Natural killer cell (primary cell): Measurements from ENCODE around the gene WDR93. TPM values are rescaled to one million over a fixed set of nuclear protein-coding genes. Genes with fewer than 3 reads are reported as not detected.

Experiments
- ATAC-seq, 3 donors: fragments of 150-1000 bp in 2 of 3; fragments of 200-7000 bp in 1 of 3; cut with Tn5 transposase; 1 replicate in 1 of 3; 2 replicates in 2 of 3; pipeline ENCODE4 v1.10.0; 2021; ENCODE audit warnings: mild to moderate bottlenecking in 2 of 3, moderate library complexity in 2 of 3
- DNase-seq, 2 donors: peaks; one replicate each; pipeline versions ENCODE4 v3.0.0 to v3.0.0-alpha.2; 2013 to 2021; ENCODE audit warnings: mixed read lengths in 1 of 2
- H3K27ac ChIP-seq: one replicate; pipeline ENCODE4 v1.5.1; 2013; ENCODE audit warnings: mild to moderate bottlenecking, low read length
- H3K27me3 ChIP-seq: one replicate; pipeline ENCODE4 v1.6.1; 2013; ENCODE audit warnings: low read length; ENCODE audit not compliant: control insufficient read depth, insufficient read depth
- H3K36me3 ChIP-seq: one replicate; pipeline ENCODE4 v1.6.1; 2013; ENCODE audit warnings: low read length; ENCODE audit not compliant: control insufficient read depth, insufficient read depth
- H3K4me1 ChIP-seq: one replicate; pipeline ENCODE4 v1.6.1; 2013; ENCODE audit warnings: low read length; ENCODE audit not compliant: control insufficient read depth, insufficient read depth
- H3K4me3 ChIP-seq: one replicate; pipeline ENCODE4 v1.5.1; 2013; ENCODE audit warnings: low read length
- H3K9me3 ChIP-seq: one replicate; pipeline ENCODE4 v1.6.1; 2013; ENCODE audit warnings: low read length; ENCODE audit not compliant: control insufficient read depth, insufficient read depth
- H3K27ac Mint-ChIP-seq, 2 donors: one replicate each; pipeline ENCODE4 v1.8.0; 2022; ENCODE audit warnings: mild to moderate bottlenecking in 2 of 2, mixed read lengths in 2 of 2, moderate library complexity in 1 of 2
- H3K27me3 Mint-ChIP-seq, 2 donors: one replicate each; pipeline ENCODE4 v1.8.0; 2022; ENCODE audit warnings: low read depth in 2 of 2, mixed read lengths in 2 of 2
- H3K36me3 Mint-ChIP-seq: one replicate; pipeline ENCODE4 v1.8.0; 2022; ENCODE audit warnings: mixed read lengths
- H3K4me1 Mint-ChIP-seq, 2 donors: one replicate each; pipeline ENCODE4 v1.8.0; 2022; ENCODE audit warnings: mixed read lengths in 2 of 2
- H3K4me3 Mint-ChIP-seq: one replicate; pipeline ENCODE4 v1.8.0; 2022; ENCODE audit warnings: mild to moderate bottlenecking, moderate library complexity, mixed read lengths
- H3K9me3 Mint-ChIP-seq, 2 donors: one replicate each; pipeline ENCODE4 v1.8.0; 2022; ENCODE audit warnings: mixed read lengths in 2 of 2
- CTCF ChIP-seq: fragments of 200-600 bp; IDR thresholded peaks from one replicate; pipeline ENCODE4 v1.8.0; 2022; ENCODE audit warnings: antibody characterized with exemption
- WGBS: methylation state at CpG from one replicate; pipeline ENCODE4 v1.1.7; 2013; ENCODE audit warnings: missing lambda C conversion rate; ENCODE audit not compliant: insufficient coverage; 5-methylcytosine and 5-hydroxymethylcytosine counted together
- intact Hi-C: fragments of 100-400 bp; cut with micrococcal nuclease; formaldehyde crosslinking; loops from one replicate; pipeline ENCODE4 v1.14.2; 2022
- total RNA-seq, 4 donors: library from RNA; stranded (reverse); fragments of 120-200 nt in 1 of 4; gene quantifications; one replicate each; pipeline versions ENCODE4 v1.2.3 to v1.2.4, GENCODE V29; 2013 to 2022

WDR93 gene
- total RNA-seq, 3 donors from 2014 or later (not counting 1 experiment from before 2014, with no cell fraction given) = 0.25 to 0.38 TPM; not detected in 1

GRCh38 chr15:89768071-89768500 lies 77.5 kb downstream of the WDR93 start:
- intact Hi-C loops = no loop called here
- ATAC-seq = no peak
- Mint-ChIP-seq H3K9me3 (no peaks in the 10 kb centered on the region), H3K4me1 (no peaks in the 10 kb centered on the region), H3K27ac (no peak overlapping the region), H3K27me3 (peaks cover 0 to 3% of the 10 kb centered on the region in 2 donors), H3K36me3 (no peaks in the 10 kb centered on the region), H3K4me3 (no peak overlapping the region)
- Histone ChIP-seq H3K4me3 (no peak overlapping the region), H3K27me3 (no peaks in the 10 kb centered on the region), H3K36me3 (no peaks in the 10 kb centered on the region), H3K9me3 (no peaks in the 10 kb centered on the region), H3K4me1 (no peaks in the 10 kb centered on the region), H3K27ac (no peak overlapping the region)
- TF ChIP-seq CTCF = no peak
- DNase-seq = no peak
- WGBS = 87% methylated on average over 7 of the region's 7 CpGs

GRCh38 chr15:89769366-89769765 lies 78.8 kb downstream of the WDR93 start:
- intact Hi-C loops = no loop called here

GRCh38 chr15:89770041-89770440 lies 79.4 kb downstream of the WDR93 start:
- Histone ChIP-seq H3K36me3 (no peaks in the 10 kb centered on the region), H3K4me3 (no peak overlapping the region), H3K27ac (no peak overlapping the region), H3K9me3 (no peaks in the 10 kb centered on the region), H3K27me3 (no peaks in the 10 kb centered on the region), H3K4me1 (no peaks in the 10 kb centered on the region)
- Mint-ChIP-seq H3K36me3 (no peaks in the 10 kb centered on the region), H3K27me3 (no peaks in the 10 kb centered on the region), H3K4me3 (no peak overlapping the region), H3K27ac (no peak overlapping the region), H3K4me1 (no peaks in the 10 kb centered on the region), H3K9me3 (no peaks in the 10 kb centered on the region)
- intact Hi-C loops = no loop called here
- no peak for TF ChIP-seq CTCF
- DNase-seq (no peak), ATAC-seq (no peak)
- whole genome bisulfite sequencing = 83% methylated on average over 3 of the region's 3 CpGs

More at GRCh38 chr15:89769366-89769765, 78.8 kb downstream of the WDR93 start:
- WGBS = 100% methylated on average over 2 of the region's 3 CpGs
- no peaks in the 10 kb centered on the region for H3K27me3 Mint-ChIP-seq
- Histone ChIP-seq H3K27me3 (no peaks in the 10 kb centered on the region), H3K27ac (no peak overlapping the region), H3K9me3 (no peaks in the 10 kb centered on the region), H3K36me3 (no peaks in the 10 kb centered on the region), H3K4me3 (no peak overlapping the region), H3K4me1 (no peaks in the 10 kb centered on the region)
- no peak overlapping the region for H3K27ac Mint-ChIP-seq
- H3K4me1 Mint-ChIP-seq = no peaks in the 10 kb centered on the region
- no peak for ATAC-seq
- H3K9me3 Mint-ChIP-seq = no peaks in the 10 kb centered on the region
- no peaks in the 10 kb centered on the region for H3K36me3 Mint-ChIP-seq
- no peak for TF ChIP-seq CTCF
- no peak overlapping the region for H3K4me3 Mint-ChIP-seq
- DNase-seq = no peak

- H3K4me3 Mint-ChIP-seq = no peak overlapping the region
- intact Hi-C loops = no loop called here
- Histone ChIP-seq H3K9me3 (no peaks in the 10 kb centered on the region), H3K36me3 (no peaks in the 10 kb centered on the region), H3K27me3 (peaks cover 4% of the 10 kb centered on the region), H3K4me3 (no peak overlapping the region), H3K27ac (no peak overlapping the region), H3K4me1 (peaks cover 13% of the 10 kb centered on the region)
- H3K4me1 Mint-ChIP-seq = no peaks in the 10 kb centered on the region
- TF ChIP-seq CTCF = no peak
- no peaks in the 10 kb centered on the region for H3K27me3 Mint-ChIP-seq
- H3K9me3 Mint-ChIP-seq = no peaks in the 10 kb centered on the region
- no peak overlapping the region for H3K27ac Mint-ChIP-seq
- DNase-seq (no peak), ATAC-seq (no peak)
- no peaks in the 10 kb centered on the region for H3K36me3 Mint-ChIP-seq
- 97% methylated on average over 2 of the region's 3 CpGs for WGBS
Measured at GRCh38 chr15:89772932-89773583, 82.4 kb downstream of the WDR93 start.
